ENCODE measurements around the gene ERCC3.

Gene ERCC3

DNA sequence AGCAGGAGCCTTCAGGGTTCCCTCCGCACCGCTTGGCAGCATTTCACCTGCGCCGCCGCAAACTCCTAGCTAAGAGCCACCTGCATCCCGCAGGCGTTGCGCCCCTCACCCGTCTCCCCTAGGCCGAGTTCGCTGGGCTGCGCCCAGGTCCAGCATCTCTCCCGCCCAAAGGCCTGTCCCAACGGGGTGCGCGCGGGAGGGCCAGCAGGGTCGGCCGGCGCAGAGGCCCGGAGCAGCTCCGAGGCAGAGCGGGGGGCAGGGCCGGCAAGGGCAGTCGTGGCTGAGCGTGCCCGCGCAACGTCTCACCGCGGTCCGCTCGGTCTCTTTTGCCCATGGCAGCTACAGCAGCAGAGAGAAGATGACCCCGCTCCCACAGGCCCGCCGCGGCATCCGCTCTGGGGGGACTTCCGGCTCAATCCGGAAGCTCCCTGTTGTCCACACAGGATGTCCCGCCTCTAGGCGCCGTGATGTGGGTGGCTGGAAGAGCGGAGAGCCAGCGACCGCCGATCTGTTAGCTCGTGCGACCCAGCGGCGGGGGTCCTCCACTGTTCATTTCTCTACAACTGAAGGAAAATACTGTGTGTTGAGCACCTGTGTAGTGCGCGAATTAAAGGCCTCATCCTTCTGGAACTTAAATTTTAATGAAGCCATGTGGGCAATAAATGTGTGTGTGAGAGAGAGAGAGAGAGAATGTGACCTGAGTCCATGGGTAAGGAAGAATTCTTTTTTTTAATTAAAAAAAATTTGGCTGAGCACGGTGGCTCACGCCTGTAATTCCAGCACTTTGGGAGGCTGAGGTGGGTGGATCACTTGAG, at the start of gene ERCC3:
Gene ERCC3 (minus strand): TSS at position 397 of the 815 bp plus-strand sequence. CDS start 63 bp downstream, at position 334.
- DNase-seq, result peak; percentile 76

DNA sequence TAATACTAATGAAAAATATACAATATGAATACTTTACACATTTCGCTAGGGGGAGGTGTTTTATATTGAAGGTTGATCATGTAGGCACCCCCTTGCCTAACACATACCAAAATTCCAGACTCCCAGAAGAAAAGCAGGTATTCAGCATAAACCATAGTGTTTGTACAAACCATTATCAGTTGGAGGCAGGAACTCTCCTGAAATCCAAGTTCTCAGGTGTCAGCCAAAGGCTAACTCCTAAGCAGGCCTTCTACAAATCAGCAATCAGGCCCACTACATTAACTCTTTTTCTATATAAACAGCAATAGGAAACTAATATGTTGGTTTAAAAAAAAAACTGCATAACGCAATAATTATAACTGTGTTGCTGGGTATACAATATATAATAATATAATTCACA, 49.3 kb upstream of the ERCC3 start:
- DNase-seq, result no peak

DNA sequence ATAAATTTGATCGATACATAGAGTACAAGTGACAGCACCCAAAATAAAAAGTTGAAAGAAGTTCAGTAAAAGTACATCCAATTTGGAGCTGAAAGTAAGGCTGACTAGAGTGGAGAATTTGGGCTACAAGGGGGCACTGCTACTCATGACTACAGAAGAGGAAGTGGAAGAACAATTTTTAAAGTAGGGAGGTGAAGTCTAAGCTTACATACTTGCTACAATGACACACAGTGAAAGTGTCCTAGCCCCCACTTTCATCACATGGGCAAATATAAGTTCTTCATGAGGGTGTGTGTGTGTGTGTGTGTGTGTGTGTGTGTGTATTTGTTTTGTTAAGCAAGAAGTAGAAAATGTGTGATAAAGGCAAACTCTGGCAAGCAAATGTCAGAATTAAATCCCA, 48.2 kb upstream of the ERCC3 start:
- DNase-seq, result no peak

DNA sequence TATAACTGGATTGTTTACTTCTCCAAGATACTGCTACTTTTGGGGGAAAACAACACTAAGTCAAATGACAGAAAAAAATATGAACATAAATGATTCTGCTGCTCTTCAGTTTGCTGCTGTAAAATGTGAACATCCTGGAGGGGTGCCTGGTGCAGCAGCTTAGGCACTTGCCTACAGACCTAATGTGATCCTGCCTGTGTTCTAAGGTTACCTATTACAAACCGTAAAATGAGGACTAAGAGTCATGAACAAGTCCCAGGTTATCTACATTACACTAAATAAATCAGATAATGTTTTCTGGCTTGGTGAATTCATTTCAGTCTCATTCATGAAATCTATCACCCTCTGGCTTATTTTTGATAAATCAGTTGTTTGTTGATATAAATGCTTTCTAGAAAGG, 38.4 kb upstream of the ERCC3 start:
- DNase-seq, result no peak

DNA sequence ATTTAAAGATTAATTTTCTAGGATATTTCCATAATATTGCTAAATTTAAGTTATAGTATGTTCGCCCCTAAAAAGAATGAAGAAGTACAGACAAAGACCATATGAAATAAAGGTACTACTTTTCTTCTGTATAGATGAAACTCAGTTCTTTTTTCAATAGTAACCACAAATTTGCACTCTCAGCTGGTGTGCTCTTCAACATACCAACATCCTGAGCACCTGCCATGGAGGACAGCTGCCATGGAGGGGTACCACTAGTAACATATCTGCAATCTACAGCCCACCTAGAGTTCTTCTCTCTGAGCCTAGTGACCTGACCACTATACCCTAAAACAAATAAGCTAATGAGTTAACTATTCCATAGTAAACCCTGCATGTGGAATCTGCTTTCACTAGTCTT, 36.8 kb upstream of the ERCC3 start:
- no peak for DNase-seq

DNA sequence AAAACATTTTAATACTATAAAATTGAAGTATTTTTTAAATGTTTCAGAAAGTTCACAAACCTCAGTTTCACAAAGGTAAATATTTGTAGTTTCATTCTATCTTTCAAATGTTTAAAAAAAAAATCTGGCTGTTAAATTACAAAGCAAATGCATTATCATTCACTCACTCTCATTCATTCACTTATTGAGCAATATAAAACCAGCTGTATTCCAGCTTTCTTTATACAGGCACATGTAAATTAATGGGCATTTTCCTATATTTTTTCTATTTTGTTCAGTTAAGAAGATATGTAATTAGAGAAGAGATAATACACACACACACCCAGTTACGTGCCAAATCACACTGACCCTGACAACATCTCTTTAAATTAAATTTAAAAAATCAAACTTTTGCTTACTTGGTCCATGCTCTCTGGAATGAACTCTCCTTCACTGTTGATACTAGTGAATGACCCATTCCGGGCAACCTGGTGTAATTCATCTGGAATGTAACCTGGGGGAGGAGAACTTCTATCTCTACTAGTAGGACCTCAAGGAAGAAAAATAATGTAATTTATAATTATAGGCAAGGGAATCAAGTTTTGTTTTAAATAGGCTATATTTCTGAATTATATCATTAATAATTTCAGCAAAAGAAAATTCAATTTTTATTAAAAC, 32.5 kb upstream of the ERCC3 start:
- no peak for DNase-seq

DNA sequence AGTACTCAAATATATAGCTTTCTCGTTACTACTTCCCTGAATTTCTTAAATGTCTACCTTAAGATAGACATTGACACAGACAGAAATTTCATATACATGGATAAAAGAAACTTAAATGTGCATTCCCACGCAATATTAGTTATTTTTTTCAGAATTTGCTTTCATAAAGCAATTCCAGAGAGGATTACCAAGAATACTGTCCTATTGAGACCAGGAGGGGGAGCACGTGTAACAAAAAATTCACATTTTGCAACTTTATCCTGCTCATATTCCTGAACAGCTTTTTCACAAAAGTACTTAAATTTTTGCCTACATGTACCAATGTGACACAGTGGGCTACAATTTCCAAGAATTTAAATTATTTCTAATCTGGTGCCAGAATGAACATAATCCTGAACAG, 30.7 kb upstream of the ERCC3 start:
- no peak for DNase-seq

DNA sequence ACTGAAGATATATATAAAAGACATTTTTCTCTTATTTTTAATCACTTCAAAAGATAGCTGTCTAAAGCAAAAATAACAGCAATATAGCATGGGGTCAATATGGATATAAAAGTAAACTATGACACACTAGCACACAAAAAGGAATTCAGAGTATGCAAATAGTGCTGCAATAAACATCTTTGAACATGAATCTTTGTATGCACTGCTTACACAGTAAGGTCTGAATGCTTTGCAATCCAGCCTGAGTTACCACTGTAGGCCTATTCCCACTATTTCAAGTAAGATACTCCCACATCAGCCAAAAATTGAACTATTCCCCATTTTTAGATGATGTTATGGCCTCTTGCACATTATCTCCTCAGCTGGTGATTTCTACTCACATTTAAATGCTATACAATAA, 27.4 kb upstream of the ERCC3 start:
- no peak for DNase-seq

DNA sequence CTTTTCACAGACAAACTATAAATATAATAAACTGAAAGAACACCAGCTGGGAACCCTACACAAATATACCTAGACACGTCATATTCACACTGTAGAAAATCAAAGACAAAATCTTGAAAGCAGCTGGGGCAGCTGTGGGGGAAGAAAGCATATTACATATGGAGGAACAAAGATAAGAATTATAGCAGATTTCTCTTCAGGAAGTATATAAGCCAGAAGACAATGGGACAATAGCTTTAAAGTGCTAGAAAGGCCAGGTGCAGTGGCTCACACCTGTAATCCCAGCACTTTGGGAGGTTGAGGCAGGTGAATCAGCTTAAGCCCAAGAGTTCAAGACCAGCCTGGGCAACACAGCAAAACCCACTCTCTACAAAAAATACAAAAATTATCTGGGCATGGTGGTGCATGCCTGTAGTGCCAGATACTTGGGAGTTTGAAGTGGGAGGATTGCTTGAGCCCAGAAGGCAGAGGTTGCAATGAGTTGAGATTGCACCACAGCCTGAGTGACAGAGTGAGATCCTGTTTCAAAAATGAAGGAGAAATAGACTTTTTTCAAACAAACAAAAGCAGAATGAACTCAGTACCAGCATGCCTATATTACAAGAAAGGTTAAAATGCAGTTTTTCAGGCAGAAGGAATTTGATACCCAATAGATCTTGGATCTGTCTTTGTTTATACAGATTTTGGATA, 26.8 kb upstream of the ERCC3 start:
- no peak for DNase-seq

DNA sequence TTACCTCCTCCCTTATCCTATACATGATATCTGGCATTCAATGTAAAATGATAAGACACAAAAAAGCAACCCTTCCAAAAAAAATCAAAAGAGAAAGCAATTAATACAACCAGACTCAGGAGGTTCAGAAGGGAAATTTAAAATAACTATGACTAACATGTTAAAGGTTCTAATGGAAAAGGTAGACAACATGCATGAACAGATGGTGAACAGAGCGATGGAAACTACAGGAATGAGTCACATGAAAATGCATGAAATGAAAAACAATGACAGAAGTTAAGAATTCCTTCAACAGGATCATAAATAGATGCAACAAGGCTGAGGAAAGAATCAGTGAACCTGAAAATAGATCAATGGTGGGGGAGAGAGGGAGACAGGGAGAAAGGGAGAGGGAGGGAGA, 26.1 kb upstream of the ERCC3 start:
- no peak for DNase-seq

DNA sequence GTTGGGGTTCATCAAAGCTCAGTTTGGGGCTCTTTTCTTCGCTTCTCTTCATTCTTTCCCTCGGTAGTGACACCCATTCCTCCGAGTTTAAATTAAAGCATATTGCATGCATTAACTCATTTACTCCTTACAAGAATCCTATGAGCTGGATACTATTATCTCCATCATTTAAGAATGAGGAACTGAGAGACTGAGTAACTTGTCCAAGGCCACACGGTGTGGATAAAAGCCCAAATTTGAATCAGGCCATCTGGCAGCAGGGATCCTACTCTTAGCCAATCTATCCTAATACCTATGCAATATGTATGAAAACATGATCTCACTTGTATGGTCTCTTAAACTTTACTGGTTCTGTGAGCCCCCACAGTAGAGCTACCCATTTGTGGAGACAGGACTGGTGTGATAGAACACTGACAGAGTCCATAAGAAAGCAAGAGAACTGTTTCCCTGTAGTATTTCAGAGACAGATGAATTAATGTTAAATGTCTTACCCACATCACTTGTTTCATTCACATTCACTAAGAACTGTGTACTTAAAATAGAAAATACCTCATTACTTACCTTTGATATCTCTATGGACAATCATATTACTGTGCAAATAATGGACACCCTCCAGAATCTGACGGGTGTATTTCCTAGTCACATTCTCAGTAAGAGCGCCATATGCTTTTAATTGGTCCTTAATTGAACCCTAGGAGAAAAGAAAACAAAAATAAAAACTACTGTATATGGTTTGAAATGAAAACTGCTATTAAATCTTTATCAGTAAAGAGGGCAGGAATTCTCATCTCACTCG, 20.4 kb upstream of the ERCC3 start:
- no peak for DNase-seq

DNA sequence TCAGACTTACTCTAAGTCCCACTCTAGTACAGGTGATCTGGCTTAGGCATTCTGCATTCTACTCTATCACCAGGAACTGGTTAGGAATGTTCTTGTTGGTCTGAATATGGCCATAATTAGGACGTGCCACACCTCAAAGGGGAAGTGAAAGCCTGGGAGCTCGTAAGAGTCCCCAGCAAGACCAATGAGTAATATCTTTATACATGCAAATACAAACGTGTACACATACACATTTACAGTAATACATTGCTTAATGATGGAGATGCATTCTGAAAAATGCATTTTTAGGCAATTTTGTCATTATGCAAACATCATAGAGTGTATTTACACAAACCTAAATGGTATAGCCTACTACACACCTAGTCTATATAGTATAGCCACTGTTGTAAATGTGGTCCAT, 19.5 kb upstream of the ERCC3 start:
- DNase-seq, result no peak

DNA sequence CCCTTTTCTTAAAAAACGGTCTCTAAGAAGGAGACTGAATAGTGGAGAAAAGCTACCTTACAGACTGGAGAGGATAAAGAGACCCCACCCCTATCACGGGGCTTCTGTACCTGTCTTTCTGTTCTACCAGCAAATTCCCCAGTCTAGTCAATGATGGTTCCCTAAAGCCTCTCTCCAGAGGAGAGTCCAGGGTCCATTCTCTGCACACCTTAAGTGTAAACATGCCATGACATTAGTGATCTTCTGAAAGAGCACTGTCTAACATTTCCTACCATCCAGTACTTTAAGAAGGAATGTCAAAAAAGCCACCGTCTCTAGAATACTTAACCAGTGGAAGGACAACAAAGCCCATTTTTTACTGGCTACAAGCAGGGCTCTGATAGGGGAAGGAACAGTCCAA, 17.0 kb upstream of the ERCC3 start:
- DNase-seq, result no peak

DNA sequence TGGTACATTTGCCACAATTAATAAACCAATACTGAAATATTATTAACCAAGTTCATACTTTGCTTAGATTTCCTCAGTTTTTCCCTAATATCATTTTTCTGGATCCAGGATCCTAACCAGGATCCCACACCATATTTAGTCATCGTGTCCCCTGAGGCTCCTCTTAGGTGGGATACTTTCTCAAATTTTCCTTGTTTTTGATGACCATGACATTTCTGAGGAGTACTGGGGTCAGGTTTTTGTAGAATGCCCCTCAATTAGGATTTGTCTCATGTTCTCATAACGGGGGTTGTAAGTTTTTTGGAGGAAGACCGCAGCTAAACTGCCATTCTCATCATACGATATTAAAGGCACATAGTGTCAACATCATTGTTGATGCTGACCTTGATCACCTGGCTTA, 15.5 kb upstream of the ERCC3 start:
- no peak for DNase-seq

DNA sequence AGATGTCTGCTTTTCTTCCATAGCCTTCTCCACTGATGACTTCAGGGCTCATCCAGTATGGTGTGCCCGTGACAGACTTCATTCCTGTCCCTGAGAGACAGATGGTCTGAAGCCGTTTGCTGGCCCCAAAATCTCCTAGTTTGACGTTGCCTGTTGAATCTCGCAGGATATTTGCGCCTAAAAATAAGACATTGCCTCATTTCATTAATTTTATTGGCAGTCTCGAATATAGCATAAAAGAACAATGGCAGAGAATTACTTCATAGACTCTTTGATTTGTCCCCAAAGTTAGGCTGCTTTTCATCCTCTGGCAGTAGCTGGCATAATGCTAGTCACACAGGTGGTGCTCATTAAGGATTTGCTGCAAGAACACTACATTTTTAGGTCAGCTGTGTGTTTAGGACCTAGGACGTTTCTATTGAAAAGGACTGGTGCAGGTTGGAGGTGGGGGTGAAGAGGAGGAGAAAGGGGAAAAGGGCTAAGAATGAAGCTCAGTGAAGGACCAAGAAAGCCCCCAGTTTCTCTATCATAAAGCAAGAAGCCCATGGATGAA, 14.7 kb upstream of the ERCC3 start:
- no peak for DNase-seq

DNA sequence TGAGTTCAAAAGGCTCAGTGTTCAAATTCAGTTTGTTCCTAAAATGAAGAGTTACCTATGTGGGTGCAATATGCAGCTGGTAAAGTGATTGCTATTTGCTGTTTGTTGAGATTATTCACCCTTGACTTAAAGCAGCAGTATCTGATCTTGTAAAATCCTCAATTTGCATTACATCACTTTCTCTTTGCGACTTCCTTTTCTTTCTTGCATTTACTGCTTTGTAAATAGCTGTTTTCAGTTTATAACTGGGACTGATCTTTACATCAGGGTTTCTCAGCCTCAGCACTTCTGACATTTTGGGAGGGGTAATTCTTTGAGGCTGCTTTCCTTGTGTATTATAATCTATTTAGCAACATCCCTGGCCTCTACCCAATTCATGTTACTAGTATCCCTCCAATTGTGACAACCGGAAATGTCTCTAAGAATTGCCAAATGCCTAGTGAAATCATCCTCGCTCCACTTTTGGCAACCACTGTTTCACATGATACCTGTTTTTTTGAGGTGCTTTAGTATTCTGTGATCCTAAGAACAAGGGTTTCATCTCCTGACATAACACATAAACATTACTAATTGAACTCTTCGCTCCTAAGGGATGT, 12.1 kb upstream of the ERCC3 start:
- no peak for DNase-seq

DNA sequence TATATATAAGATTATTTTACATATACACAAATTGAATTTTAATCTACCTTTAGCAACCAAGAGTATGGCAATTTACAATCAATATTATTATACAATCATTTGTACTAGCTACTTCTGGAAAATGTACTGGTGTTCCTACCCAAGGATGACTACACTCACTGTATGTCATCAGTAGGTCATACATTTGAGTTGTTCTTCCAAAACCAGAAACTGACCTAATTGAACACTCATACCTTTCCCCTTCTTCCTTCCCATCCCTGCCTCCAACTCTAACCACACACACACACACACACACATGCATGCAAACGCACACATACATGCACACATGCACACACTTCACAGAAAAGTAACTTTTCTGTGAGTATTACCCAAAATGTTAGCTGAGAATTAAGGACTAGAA, 8.2 kb upstream of the ERCC3 start:
- DNase-seq, result no peak

DNA sequence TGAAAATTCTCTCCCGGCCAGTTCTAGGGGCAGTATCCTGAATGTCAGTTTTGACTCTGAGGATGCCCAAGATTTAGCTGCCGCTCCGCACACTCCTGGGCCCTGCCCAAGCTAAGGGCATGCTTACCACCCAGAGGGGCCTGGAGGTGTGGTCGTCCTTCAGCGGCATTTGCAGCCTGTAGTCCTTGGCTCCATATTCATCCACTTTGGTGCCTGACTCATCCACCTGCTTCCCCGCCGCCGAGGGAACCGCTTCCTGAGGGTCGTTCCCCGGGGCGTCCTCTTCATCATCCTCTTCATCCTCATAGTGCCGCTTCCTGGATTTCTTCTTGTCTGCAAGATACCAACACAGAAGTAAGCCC, 577 bp downstream of the ERCC3 start:
- DNase-seq, result no peak

DNA sequence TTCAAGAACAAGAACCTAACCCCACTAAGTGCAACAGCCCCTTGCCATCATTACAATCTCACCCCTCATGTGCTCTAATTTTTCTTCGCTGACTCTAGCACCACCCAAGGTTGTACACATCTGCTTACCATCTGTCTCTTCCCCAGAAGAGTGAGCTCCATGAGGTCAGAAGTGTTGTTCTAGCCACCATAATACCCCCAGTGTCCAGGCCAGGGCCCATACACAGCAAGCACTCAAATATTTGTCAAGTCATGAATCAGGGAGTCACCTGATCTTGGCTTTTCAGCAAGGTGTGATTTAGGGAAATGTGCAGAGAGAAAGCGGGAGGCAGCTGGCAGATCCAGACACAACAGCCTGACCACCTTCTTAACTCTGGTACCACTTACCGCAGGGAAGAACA, 5.7 kb downstream of the ERCC3 start:
- DNase-seq, result no peak

DNA sequence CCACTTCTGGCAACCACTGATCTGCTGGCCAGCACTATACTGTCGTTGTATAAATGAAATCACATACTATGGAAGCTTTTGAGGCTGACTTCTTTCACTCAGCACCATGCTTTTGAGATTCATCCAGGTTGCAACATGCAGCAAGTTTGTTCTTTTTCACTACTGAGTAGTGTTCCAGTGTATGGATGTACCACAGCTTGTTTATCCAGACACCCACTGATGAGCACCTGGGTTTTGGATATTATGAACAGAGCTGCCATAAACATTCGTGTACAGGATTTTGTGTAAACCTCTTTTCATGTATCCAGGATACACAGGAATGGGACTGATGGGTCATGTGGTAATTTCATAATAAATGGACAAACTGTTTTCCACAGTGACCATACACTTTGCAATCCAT, 10.7 kb downstream of the ERCC3 start:
- no peak for DNase-seq

DNA sequence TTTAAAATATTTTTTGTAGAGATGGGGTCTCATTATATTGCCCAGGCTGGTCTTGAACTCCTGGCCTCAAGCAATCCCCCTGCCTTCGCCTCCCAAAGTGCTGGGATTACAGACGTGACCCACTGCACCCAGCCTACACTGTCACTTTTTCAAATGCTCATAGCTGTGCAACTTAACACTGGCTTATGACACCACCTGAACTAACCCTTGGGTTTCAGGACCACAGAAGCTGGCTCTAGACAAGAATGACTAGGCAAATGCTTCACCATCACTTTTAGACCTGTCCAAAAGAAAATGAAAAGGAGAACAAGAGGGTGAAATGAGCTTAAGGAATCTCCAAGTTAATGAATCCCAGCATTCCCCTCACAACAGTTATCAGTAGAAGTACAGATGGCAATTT, 13.3 kb downstream of the ERCC3 start:
- no peak for DNase-seq

DNA sequence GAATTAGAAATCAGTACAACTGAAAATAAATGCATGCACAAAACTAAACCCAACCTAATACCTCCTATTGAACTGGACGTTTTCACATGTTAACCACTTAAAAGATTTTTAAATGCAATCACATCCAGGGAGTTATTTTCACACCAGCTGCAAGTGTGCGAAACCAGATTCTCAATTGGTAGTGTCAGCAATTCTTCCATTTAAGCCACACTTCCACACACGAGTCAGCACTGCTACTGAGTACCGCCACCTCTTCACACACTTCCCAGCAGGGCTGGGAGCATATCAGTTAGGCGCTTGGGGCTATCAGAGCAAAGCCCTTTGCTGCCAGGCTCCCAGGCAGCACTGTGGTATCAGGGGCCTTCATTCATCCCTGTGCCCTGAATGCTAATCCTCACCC, 14.2 kb downstream of the ERCC3 start:
- DNase-seq, result no peak

DNA sequence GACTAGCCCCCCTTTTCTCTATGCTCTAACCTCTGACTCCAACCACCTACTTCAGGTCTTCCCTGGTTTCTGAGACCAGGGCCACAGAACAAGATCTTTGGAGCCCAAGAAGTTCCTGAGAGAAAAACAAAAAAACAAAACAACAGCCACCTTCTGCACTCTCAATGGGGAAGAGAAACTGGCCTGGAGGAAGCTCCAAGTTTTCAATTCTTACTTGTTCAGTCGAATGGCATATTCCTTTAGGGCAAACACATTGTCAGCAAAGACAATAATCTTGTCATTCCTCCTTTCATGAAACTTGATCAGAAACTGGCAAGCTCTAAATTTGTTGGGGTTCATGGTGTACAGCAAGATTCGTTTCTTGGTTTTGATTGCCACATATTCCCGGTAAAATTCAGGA, 15.0 kb downstream of the ERCC3 start:
- no peak for DNase-seq

Measured in activated T-cell treated with anti-CD3 and anti-CD28 coated beads, Interleukin-2, amount 50 U/mL, for 1 hour (primary cell).